HG03439 (cell line): ENCODE measurements around the gene KRTAP5-1.
"Not testable (repeated sequence)": the region's sequence is repeated elsewhere in the genome, so short reads cannot be mapped to it uniquely, and the experiment has no call there.

Experiments used
- ATAC-seq: cut with Tn5 transposase; IDR thresholded peaks from one replicate; pipeline ENCODE4 v1.9.1; 2021; ENCODE audit warnings: mild to moderate bottlenecking, moderate library complexity; ENCODE audit not compliant: unreplicated experiment

Gene KRTAP5-1

GRCh38 chr11:1584661-1585370 lies at the start of gene KRTAP5-1:
Gene KRTAP5-1, minus strand, starts transcription at chr11:1585283. Its CDS starts 34 bp downstream, at chr11:1585249.
- ATAC-seq: not testable (repeated sequence)

- ATAC-seq: no peak
Observed at GRCh38 chr11:1633864-1634263, 48.8 kb upstream of the KRTAP5-1 start.

- ATAC-seq: no peak
Observed at GRCh38 chr11:1632053-1632714, 47.1 kb upstream of the KRTAP5-1 start.

- no peak for ATAC-seq
Observed at GRCh38 chr11:1631066-1631568, 46.0 kb upstream of the KRTAP5-1 start.

GRCh38 chr11:1630271-1630670 lies 45.2 kb upstream of the KRTAP5-1 start:
- ATAC-seq: no peak

- no peak for ATAC-seq
Observed at GRCh38 chr11:1629326-1630185, 44.5 kb upstream of the KRTAP5-1 start, which contains the start of gene KRTAP5-5. Gene KRTAP5-5, plus strand, starts transcription at chr11:1629775. Its CDS starts 66 bp downstream, at chr11:1629841.

GRCh38 chr11:1628506-1629325 lies 43.6 kb upstream of the KRTAP5-1 start:
- ATAC-seq: no peak

- no peak for ATAC-seq
Observed at GRCh38 chr11:1625541-1625940, 40.5 kb upstream of the KRTAP5-1 start.

- ATAC-seq: no peak
Observed at GRCh38 chr11:1624621-1625020, 39.5 kb upstream of the KRTAP5-1 start.

- ATAC-seq: no peak
Observed at GRCh38 chr11:1623716-1624115, 38.6 kb upstream of the KRTAP5-1 start.

- ATAC-seq: no peak
Observed at GRCh38 chr11:1622086-1622485, 37.0 kb upstream of the KRTAP5-1 start, which contains the start of gene KRTAP5-4. Gene KRTAP5-4, minus strand, starts transcription at chr11:1622138. Its CDS starts 45 bp downstream, at chr11:1622093.

- ATAC-seq: no peak
Observed at GRCh38 chr11:1619449-1619848, 34.4 kb upstream of the KRTAP5-1 start.

GRCh38 chr11:1618231-1618630 lies 33.1 kb upstream of the KRTAP5-1 start:
- ATAC-seq: no peak

- no peak for ATAC-seq
Observed at GRCh38 chr11:1608363-1608762, 23.3 kb upstream of the KRTAP5-1 start, which contains the start of gene KRTAP5-3. Gene KRTAP5-3, minus strand, starts transcription at chr11:1608463. Its CDS starts 78 bp downstream, at chr11:1608385.

GRCh38 chr11:1607901-1608300 lies 22.8 kb upstream of the KRTAP5-1 start:
- not testable (repeated sequence) for ATAC-seq

- not testable (repeated sequence) for ATAC-seq
Observed at GRCh38 chr11:1607156-1607845, 22.2 kb upstream of the KRTAP5-1 start.

- peak; percentile 84 for ATAC-seq
Observed at GRCh38 chr11:1605923-1606322, 20.8 kb upstream of the KRTAP5-1 start.

- ATAC-seq: no peak
Observed at GRCh38 chr11:1604711-1605110, 19.6 kb upstream of the KRTAP5-1 start.

GRCh38 chr11:1604181-1604580 lies 19.1 kb upstream of the KRTAP5-1 start:
- ATAC-seq: no peak
